ENCODE data around the gene MYL7.

The MYL7 gene

GRCh38 chr7:44156453-44157010 is 15.4 kb upstream of the MYL7 start:
- H3K4me1 ChIP-seq (ENCODE audit: insufficient read depth, low read length) = no peaks in the 10 kb centered on the region
- no peaks in the 10 kb centered on the region for H3K9me3 ChIP-seq (ENCODE audit: insufficient read depth, low read depth, low read length)
- WGBS = 93% methylated on average over 4 of the region's 4 CpGs
- no peaks in the 10 kb centered on the region for H3K36me3 ChIP-seq (ENCODE audit: insufficient read depth, low read length)
- no peaks in the 10 kb centered on the region for H3K27me3 ChIP-seq (ENCODE audit: insufficient read depth, low read length)
- no peak overlapping the region for H3K27ac ChIP-seq (ENCODE audit: low read depth, low read length)
- no peak overlapping the region for H3K4me3 ChIP-seq (ENCODE audit: low read length)
- no peak overlapping the region for H3K9ac ChIP-seq (ENCODE audit: low read depth, low read length)

GRCh38 chr7:44155191-44156185 is 14.4 kb upstream of the MYL7 start:
- Histone ChIP-seq H3K27me3 (ENCODE audit: insufficient read depth, low read length) (no peaks in the 10 kb centered on the region), H3K4me3 (ENCODE audit: low read length) (no peak overlapping the region), H3K9ac (ENCODE audit: low read depth, low read length) (no peak overlapping the region), H3K4me1 (ENCODE audit: insufficient read depth, low read length) (no peaks in the 10 kb centered on the region), H3K27ac (ENCODE audit: low read depth, low read length) (no peak overlapping the region), H3K9me3 (ENCODE audit: insufficient read depth, low read depth, low read length) (no peaks in the 10 kb centered on the region), H3K36me3 (ENCODE audit: insufficient read depth, low read length) (no peaks in the 10 kb centered on the region)
- 90% methylated on average over 8 of the region's 8 CpGs for WGBS

GRCh38 chr7:44154703-44155102 is 13.6 kb upstream of the MYL7 start:
- Histone ChIP-seq H3K4me3 (ENCODE audit: low read length) (no peak overlapping the region), H3K4me1 (ENCODE audit: insufficient read depth, low read length) (no peaks in the 10 kb centered on the region), H3K9ac (ENCODE audit: low read depth, low read length) (no peak overlapping the region), H3K36me3 (ENCODE audit: insufficient read depth, low read length) (no peaks in the 10 kb centered on the region), H3K9me3 (ENCODE audit: insufficient read depth, low read depth, low read length) (no peaks in the 10 kb centered on the region), H3K27me3 (ENCODE audit: insufficient read depth, low read length) (no peaks in the 10 kb centered on the region), H3K27ac (ENCODE audit: low read depth, low read length) (no peak overlapping the region)
- 81% methylated on average over 3 of the region's 3 CpGs for WGBS

GRCh38 chr7:44153948-44154335 is 12.8 kb upstream of the MYL7 start:
- Histone ChIP-seq H3K9me3 (ENCODE audit: insufficient read depth, low read depth, low read length) (no peaks in the 10 kb centered on the region), H3K4me1 (ENCODE audit: insufficient read depth, low read length) (no peaks in the 10 kb centered on the region), H3K27ac (ENCODE audit: low read depth, low read length) (no peak overlapping the region), H3K4me3 (ENCODE audit: low read length) (no peak overlapping the region), H3K9ac (ENCODE audit: low read depth, low read length) (no peak overlapping the region), H3K36me3 (ENCODE audit: insufficient read depth, low read length) (no peaks in the 10 kb centered on the region), H3K27me3 (ENCODE audit: insufficient read depth, low read length) (no peaks in the 10 kb centered on the region)
- WGBS = 93% methylated on average over 5 of the region's 5 CpGs

- H3K4me1 ChIP-seq (ENCODE audit: insufficient read depth, low read length) = no peaks in the 10 kb centered on the region
- H3K9me3 ChIP-seq (ENCODE audit: insufficient read depth, low read depth, low read length) = no peaks in the 10 kb centered on the region
- no peak overlapping the region for H3K9ac ChIP-seq (ENCODE audit: low read depth, low read length)
- no peaks in the 10 kb centered on the region for H3K36me3 ChIP-seq (ENCODE audit: insufficient read depth, low read length)
- H3K4me3 ChIP-seq (ENCODE audit: low read length) = no peak overlapping the region
- H3K27me3 ChIP-seq (ENCODE audit: insufficient read depth, low read length) = no peaks in the 10 kb centered on the region
- H3K27ac ChIP-seq (ENCODE audit: low read depth, low read length) = no peak overlapping the region
- WGBS = 87% methylated on average over 22 of the region's 22 CpGs
Measured at GRCh38 chr7:44152971-44153947, 12.1 kb upstream of the MYL7 start.

- no peaks in the 10 kb centered on the region for H3K36me3 ChIP-seq (ENCODE audit: insufficient read depth, low read length)
- no peak overlapping the region for H3K4me3 ChIP-seq (ENCODE audit: low read length)
- no peak overlapping the region for H3K9ac ChIP-seq (ENCODE audit: low read depth, low read length)
- H3K27ac ChIP-seq (ENCODE audit: low read depth, low read length) = no peak overlapping the region
- H3K27me3 ChIP-seq (ENCODE audit: insufficient read depth, low read length) = no peaks in the 10 kb centered on the region
- H3K9me3 ChIP-seq (ENCODE audit: insufficient read depth, low read depth, low read length) = no peaks in the 10 kb centered on the region
- H3K4me1 ChIP-seq (ENCODE audit: insufficient read depth, low read length) = peaks cover 10% of the 10 kb centered on the region
- WGBS = 95% methylated on average over 9 of the region's 9 CpGs
Measured at GRCh38 chr7:44151956-44152355, 10.8 kb upstream of the MYL7 start.

- Histone ChIP-seq H3K27ac (ENCODE audit: low read depth, low read length) (no peak overlapping the region), H3K9ac (ENCODE audit: low read depth, low read length) (no peak overlapping the region), H3K4me3 (ENCODE audit: low read length) (no peak overlapping the region), H3K9me3 (ENCODE audit: insufficient read depth, low read depth, low read length) (no peaks in the 10 kb centered on the region), H3K27me3 (ENCODE audit: insufficient read depth, low read length) (peaks cover 4% of the 10 kb centered on the region; the same call in 1 of the 2 replicates), H3K36me3 (ENCODE audit: insufficient read depth, low read length) (no peaks in the 10 kb centered on the region), H3K4me1 (ENCODE audit: insufficient read depth, low read length) (peaks cover 17% of the 10 kb centered on the region)
- 91% methylated on average over 16 of the region's 16 CpGs for WGBS
Measured at GRCh38 chr7:44150966-44151941, 10.1 kb upstream of the MYL7 start.

GRCh38 chr7:44150466-44150832 is 9.3 kb upstream of the MYL7 start:
- Histone ChIP-seq H3K27me3 (ENCODE audit: insufficient read depth, low read length) (peaks cover 9% of the 10 kb centered on the region), H3K4me1 (ENCODE audit: insufficient read depth, low read length) (peaks cover 18% of the 10 kb centered on the region), H3K9me3 (ENCODE audit: insufficient read depth, low read depth, low read length) (no peaks in the 10 kb centered on the region), H3K36me3 (ENCODE audit: insufficient read depth, low read length) (no peaks in the 10 kb centered on the region), H3K4me3 (ENCODE audit: low read length) (no peak overlapping the region), H3K9ac (ENCODE audit: low read depth, low read length) (no peak overlapping the region), H3K27ac (ENCODE audit: low read depth, low read length) (no peak overlapping the region)
- 91% methylated on average over 5 of the region's 5 CpGs for WGBS

GRCh38 chr7:44149571-44150465 is 8.7 kb upstream of the MYL7 start:
- peaks cover 18% of the 10 kb centered on the region for H3K4me1 ChIP-seq (ENCODE audit: insufficient read depth, low read length)
- no peak overlapping the region for H3K9ac ChIP-seq (ENCODE audit: low read depth, low read length)
- H3K27me3 ChIP-seq (ENCODE audit: insufficient read depth, low read length) = peaks cover 16% of the 10 kb centered on the region
- H3K4me3 ChIP-seq (ENCODE audit: low read length) = no peak overlapping the region
- 93% methylated on average over 18 of the region's 18 CpGs for WGBS
- H3K9me3 ChIP-seq (ENCODE audit: insufficient read depth, low read depth, low read length) = no peaks in the 10 kb centered on the region
- H3K27ac ChIP-seq (ENCODE audit: low read depth, low read length) = no peak overlapping the region
- H3K36me3 ChIP-seq (ENCODE audit: insufficient read depth, low read length) = no peaks in the 10 kb centered on the region
